GM19099 (cell line): ENCODE data around the gene LTBP4.

Experiments
- POLR2A ChIP-seq: IDR thresholded peaks from 3 replicates; pipeline ENCODE4 v1.6.1; 2011; ENCODE audit warnings: low read depth; ENCODE audit not compliant: insufficient read length; ENCODE audit errors: extremely low read depth

The LTBP4 gene

DNA sequence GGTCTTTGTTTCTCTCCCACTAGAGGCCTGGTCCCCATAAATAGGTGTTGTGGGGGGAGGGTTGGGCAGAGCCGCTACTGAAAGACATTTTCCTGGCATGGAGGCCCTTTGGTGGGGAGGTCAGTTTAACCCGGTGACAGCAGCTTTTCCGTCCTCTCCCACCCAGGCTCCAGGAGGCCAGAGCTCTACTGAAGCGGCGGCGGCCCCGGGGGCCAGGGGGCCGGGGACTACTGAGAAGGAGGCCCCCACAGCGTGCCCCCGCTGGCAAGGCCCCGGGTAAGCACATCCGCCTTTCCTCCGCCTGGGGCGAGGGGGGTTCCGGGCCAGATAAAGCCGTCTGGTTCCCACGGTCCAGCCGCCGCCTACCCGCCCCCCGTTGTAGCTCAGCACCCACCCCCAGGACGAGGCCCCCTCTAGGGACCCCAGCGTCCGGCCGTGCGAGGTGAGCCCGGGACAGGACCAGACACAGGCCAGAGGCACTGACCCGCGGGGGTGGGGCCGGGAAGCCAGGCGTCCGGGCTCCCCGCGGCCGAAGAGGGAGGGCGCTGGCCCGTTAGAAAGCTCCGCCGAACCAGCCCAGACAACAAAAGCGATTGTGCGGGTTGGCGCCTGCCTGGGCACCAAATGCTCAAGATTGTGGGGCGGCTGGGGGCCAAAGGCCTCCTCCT lies 1.1 kb upstream of the LTBP4 start:
- TF ChIP-seq POLR2A: no peak

DNA sequence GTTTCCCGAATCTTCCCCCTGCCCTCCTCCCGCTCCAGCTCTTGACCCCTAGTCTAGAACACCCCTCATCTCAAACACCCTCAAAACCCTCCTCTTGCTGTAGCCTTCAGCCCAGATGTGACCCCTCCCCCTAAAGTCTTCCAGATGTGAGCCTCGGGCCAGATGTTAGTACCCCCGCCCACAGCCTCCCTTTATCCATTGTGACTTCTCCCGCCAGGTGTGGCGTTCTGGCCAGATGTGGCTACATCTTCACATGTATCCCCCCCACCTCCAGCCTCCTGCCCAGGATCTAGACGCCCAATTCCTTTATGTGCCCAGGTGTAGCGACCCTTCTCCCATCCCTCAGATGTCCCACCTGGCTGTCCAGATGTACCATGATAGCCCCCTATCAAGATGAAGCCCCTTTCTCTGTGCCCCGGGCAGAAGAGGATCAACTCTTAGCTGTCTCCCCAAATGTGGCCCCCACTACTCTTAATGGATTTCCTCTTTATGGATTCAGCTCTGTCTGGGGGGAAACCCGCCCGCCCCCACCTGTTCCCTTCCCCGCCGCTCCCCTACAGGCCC lies 517 bp upstream of the LTBP4 start:
- TF ChIP-seq POLR2A: no peak

DNA sequence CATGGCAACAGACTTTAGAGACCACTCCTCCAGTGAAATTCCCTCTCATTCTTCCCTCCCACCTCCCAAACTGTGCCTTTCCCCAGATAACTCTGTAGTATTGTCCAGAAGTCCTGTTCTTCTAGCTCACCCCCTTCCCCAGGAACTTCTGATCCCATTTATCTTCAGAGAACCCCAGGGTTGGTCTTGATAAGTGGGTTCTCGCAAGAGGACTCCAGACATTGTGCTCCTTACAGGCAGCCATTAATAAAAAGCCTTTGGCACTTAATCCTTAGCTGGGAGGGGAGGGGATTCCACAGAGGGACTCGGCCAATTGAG lies 1.9 kb downstream of the LTBP4 start:
- no peak for TF ChIP-seq POLR2A

DNA sequence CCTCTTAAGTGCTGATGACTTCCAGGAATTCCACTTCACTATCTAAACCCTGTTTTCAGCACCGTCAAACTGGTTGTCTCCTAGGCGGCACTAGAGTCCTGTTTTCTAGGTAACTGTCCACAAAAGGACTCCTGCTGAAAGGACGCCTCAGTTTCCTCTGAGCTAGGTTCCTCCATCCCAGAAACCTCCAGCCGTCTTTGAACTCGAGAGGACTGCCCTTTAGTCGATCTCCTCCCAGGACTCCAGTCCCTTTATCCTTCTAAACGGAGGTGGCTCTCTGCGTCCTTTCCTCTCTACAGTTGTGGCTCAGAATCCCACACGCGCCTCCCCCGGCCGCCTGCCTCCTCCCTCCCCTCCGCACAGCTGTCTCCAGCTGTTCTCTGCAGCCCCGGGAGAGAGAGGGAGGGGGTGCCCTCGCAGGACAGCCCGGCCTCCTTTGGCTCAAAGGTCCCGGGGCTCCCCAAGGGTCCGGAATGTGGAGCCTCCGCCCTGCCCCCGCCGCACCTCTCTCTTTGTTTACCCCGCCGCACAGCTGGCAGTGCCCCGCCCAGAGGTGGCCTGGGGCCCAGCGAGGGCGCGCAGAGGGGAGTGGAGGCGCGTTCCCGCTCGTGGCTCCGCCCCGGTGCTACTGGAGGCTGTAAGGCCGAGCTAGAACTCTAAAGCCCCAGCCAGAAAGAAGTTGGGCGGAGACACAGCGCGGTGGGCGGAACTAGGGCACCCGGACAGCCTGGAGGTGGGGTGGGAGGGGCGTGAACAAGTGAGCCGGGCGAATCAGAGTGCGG lies 2.4 kb downstream of the LTBP4 start:
- TF ChIP-seq POLR2A: no peak

DNA sequence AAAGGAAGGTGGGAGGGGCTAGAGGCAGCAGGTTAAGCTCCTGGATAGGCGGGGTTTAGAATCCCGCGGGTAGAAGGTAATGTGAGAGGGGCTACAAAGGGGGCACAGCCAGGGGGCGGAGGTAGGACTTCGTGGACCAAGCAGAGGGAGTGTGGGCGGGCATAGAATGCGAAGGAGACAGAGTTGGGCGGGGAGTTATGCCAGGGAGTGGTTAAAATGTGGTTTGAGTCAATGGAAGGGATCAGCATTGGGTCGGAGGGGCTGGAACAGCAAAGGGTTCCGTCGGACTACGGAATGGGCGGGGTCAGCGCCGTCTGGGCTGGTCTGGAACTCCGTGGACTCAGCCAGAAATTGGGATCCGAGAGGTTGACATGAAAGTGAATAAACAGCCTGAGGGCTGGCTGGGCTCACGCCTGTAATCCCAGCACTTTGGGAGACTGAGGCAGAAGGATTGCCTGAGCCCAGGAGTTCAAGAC lies 3.0 kb downstream of the LTBP4 start:
- TF ChIP-seq POLR2A: no peak

DNA sequence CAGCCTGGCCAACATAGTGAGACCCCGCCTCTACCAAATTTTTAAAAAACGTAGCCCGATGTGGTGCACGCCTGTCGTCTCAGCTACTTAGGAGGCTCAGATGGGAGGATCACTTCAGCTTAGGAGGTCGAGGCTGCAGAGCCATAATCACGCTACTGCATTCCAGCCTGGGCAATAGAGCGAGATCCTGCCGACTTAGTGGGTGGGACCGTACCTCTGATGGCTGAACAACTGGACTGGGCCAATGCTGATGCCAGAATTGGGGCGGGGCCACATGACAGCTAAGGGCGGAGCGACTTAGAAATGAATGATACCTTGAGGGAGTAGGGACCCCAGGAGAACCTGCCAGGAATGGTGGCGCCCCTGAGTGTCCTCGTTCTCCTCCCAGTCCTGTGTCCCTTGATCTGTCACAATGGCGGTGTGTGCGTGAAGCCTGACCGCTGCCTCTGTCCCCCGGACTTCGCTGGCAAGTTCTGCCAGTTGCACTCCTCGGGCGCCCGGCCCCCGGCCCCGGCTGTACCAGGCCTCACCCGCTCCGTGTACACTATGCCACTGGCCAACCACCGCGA lies 3.6 kb downstream of the LTBP4 start:
- TF ChIP-seq POLR2A: no peak

DNA sequence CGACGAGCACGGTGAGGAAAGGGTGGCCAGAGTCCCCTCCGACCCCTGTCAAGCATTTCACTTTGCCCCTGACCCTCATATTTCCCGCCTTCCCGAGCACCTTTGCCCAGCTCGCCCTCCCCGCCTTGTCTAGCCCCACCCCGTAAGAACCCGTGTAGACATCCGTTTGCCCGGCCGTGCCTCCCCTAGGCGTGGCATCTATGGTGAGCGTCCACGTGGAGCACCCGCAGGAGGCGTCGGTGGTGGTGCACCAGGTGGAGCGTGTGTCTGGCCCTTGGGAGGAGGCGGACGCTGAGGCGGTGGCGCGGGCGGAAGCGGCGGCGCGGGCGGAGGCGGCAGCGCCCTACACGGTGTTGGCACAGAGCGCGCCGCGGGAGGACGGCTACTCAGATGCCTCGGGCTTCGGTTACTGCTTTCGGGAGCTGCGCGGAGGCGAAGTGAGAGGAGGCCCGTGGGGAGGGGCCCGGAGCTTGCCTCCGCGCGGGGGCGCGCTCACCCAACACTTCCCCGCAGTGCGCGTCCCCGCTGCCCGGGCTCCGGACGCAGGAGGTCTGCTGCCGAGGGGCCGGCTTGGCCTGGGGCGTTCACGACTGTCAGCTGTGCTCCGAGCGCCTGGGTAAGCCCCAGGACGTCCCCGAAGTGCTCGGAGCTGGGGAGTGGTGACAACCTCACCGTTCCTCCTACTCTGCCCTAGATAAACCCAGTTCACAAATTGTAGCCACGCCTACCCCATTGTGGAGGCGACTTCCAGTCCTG lies 4.2 kb downstream of the LTBP4 start:
- TF ChIP-seq POLR2A: peak; percentile 32

DNA sequence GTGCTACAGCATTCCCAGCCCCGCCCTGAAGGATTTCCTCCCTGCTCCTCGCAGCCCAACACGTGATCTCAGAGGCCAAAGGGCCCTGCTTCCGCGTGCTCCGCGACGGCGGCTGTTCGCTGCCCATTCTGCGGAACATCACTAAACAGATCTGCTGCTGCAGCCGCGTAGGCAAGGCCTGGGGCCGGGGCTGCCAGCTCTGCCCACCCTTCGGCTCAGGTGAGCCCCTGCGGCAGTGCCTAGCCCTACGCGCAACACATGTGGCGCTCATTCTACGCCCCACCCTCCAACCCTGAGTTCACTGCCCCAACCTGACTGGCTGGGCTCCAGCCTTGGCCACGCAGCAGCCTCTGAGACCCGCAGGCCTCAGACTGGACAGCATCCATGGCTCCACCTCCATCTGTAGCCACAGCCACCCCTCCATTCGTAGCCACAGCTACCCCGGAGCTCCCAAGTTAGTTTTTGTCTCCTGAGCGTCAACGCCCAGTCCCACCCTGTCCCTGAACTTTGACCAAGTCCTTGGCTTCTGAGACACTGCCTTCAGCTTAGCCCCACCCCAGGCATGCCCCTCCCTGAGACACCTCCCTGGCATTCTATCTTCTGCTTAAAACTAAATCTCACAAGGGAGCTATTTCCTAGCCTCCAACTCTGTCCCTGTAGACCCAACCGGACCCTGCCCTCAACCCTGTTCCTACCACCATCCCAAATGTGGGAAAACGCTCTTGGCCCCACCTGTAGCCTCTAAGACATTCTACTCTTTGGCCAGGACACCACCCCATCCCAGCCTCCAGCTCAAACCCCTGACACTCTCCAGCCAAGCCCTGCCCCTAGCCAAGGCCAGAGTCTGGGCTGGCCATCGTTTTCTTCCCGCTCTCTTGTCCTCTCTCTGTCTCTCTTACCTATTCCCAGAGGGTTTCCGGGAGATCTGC lies 6.4 kb downstream of the LTBP4 start:
- TF ChIP-seq POLR2A: no peak

DNA sequence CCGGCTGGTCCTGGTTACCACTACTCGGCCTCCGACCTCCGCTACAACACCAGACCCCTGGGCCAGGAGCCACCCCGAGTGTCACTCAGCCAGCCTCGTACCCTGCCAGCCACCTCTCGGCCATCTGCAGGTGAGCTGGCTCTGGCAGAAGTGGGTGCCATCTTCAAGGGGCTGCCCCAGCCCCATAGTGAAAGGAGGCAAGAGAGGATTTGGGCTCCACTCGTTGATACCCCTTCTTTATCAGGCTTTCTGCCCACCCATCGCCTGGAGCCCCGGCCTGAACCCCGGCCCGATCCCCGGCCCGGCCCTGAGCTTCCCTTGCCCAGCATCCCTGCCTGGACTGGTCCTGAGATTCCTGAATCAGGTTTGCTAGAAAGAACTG lies 7.1 kb downstream of the LTBP4 start:
- TF ChIP-seq POLR2A: no peak

DNA sequence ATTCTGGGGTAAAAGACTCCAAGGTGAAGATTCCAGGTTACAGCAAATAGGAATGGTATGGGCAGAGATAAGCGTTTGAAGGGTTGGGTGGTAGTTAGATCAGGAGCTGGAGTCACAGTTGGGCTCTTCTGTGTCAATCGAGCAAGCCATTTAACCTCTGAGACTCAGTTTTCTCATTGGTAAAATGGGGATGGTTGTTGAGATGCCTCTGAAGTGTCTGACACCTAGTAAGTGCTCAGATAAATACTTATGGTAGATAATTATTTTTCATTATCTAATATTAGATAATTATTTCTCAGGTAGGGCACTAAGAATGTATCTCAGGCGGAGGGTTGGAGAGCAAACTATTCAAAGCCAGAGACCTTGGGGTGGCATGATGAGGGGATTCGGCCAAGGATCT lies 7.8 kb downstream of the LTBP4 start:
- TF ChIP-seq POLR2A: no peak

DNA sequence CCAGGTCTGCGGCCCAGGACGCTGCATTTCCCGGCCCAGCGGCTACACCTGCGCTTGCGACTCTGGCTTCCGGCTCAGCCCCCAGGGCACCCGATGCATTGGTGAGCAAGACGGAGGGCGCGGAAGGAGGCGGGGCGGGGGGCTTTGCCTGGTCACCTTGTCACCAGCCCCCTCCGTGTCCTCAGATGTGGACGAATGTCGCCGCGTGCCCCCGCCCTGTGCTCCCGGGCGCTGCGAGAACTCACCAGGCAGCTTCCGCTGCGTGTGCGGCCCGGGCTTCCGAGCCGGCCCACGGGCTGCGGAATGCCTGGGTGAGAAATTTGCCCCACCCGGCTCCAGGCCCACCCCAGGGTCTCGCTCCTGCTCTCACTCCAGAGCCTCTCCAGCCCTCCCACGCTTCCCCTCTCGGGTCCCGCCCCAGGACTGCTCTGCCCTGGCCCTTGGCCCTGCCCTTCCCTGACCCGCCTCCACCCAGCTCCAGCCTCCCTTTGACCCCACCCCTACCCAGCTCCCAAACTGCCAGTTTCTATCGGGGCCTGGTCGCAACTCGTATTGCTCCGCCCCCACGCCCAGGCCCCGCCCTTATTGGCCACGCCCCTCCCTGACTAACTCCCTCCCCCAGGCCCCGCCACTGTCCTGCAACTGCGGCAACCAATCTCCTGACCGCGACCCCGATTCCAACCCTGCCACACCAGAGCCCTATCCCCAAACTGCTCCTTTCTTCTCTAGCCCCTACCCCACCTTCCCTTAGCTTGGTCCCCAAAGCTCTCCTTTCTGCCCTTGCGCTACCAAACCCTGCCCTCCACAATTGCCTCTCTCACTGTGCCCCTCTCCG lies 8.6 kb downstream of the LTBP4 start:
- peak; percentile 52 for TF ChIP-seq POLR2A

DNA sequence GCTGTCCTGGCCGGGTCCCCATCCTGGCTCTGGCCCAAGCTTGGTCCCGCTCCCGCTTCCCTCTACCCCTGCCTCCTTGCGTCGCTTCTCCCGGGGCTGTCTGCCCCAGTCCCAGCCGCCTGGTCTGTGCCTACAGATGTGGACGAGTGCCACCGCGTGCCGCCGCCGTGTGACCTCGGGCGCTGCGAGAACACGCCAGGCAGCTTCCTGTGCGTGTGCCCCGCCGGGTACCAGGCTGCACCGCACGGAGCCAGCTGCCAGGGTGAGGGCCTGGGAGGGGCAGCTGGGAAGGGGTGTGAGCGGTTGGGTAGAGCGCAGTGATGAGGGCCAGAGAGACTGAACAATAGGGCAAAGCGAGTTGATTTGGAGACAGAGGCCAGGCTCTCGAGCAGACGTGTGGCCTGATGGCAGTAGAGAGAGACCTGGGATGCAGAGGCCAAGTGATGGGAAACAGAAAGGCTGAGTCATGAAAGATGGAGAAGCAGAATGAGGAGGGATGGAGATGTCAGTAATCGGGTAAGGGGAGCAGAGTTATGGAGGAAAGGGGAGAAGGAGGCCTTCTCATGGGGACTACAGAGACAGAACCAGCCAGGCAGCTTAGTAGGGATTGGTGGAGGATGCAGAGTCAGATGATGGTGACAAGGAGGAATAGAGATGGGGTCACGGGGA lies 9.4 kb downstream of the LTBP4 start:
- TF ChIP-seq POLR2A: no peak

DNA sequence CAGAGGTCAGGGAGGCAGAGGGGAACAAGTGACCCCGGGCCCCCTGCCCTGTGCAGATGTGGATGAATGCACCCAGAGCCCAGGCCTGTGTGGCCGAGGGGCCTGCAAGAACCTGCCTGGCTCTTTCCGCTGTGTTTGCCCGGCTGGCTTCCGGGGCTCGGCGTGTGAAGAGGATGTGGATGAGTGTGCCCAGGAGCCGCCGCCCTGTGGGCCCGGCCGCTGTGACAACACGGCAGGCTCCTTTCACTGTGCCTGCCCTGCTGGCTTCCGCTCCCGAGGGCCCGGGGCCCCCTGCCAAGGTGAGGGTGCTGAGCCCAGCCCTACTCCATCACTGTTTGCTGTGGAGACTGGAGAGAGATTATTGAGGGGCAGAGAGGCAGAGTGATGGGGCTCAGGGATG lies 9.9 kb downstream of the LTBP4 start:
- no peak for TF ChIP-seq POLR2A
